OCI-LY1 (cell line): ENCODE measurements around the gene USP25.

ENCODE experiments used
- H2AFZ ChIP-seq: fragments of 200-600 bp; sonication (generic), shearing (Covaris generic); 2 replicates; pipeline ENCODE4 v1.6.0; 2014; ENCODE audit warnings: antibody characterized with exemption, mild to moderate bottlenecking, low read length
- H3F3A ChIP-seq: fragments of 200-600 bp; sonication (generic), shearing (Covaris generic); 2 replicates; pipeline ENCODE4 v1.6.0; 2014; ENCODE audit warnings: mild to moderate bottlenecking, antibody characterized with exemption, low read length, moderate library complexity; ENCODE audit not compliant: insufficient read depth
- H3K27ac ChIP-seq: fragments of 200-600 bp; sonication (generic); 2 replicates; pipeline ENCODE4 v1.5.1; 2014; ENCODE audit warnings: low read length, mixed run types, mild to moderate bottlenecking, low read depth; ENCODE audit not compliant: poor library complexity, severe bottlenecking
- H3K27me3 ChIP-seq: fragments of 200-600 bp; sonication (generic); 2 replicates; pipeline ENCODE4 v1.6.0; 2014; ENCODE audit warnings: antibody characterized with exemption, mild to moderate bottlenecking, low read length, moderate library complexity; ENCODE audit not compliant: insufficient read depth
- H3K36me3 ChIP-seq: fragments of 200-600 bp; sonication (generic); 2 replicates; pipeline ENCODE4 v1.6.1; 2014; ENCODE audit warnings: mild to moderate bottlenecking, antibody characterized with exemption, low read length, moderate library complexity, mixed read lengths; ENCODE audit not compliant: insufficient read depth
- H3K4me1 ChIP-seq: fragments of 200-600 bp; sonication (generic); 2 replicates; pipeline ENCODE4 v1.5.1; 2014; ENCODE audit warnings: mild to moderate bottlenecking, low read length, moderate library complexity; ENCODE audit not compliant: insufficient read depth, severe bottlenecking
- H3K4me2 ChIP-seq: fragments of 200-600 bp; sonication (generic), shearing (Covaris generic); 2 replicates; pipeline ENCODE4 v1.6.1; 2014; ENCODE audit warnings: low read length
- H3K4me3 ChIP-seq: fragments of 200-600 bp; sonication (generic); 2 replicates; pipeline ENCODE4 v1.5.1; 2014; ENCODE audit warnings: low read length, low read depth, mild to moderate bottlenecking, mixed read lengths; ENCODE audit not compliant: poor library complexity, severe bottlenecking
- H3K79me2 ChIP-seq: fragments of 200-600 bp; shearing (Covaris generic); 2 replicates; pipeline ENCODE4 v1.6.1; 2016; ENCODE audit warnings: mixed run types, low read length, mixed read lengths; ENCODE audit not compliant: insufficient read depth
- H3K9ac ChIP-seq: fragments of 200-600 bp; sonication (generic), shearing (Covaris generic); 2 replicates; pipeline ENCODE4 v1.6.1; 2014; ENCODE audit warnings: mild to moderate bottlenecking, low read length, mixed read lengths
- H3K9me2 ChIP-seq: fragments of 200-600 bp; sonication (generic), shearing (Covaris generic); 2 replicates; pipeline ENCODE4 v1.6.1; 2014; ENCODE audit warnings: low read depth, mild to moderate bottlenecking, low read length, mixed read lengths
- H3K9me3 ChIP-seq: fragments of 200-600 bp; shearing (Covaris generic); 2 replicates; pipeline ENCODE4 v1.6.1; 2014; ENCODE audit warnings: low read length, mixed read lengths
- H4K20me1 ChIP-seq: fragments of 200-600 bp; sonication (generic), shearing (Covaris generic); 2 replicates; pipeline ENCODE4 v1.6.0; 2016; ENCODE audit warnings: mild to moderate bottlenecking, low read length; ENCODE audit not compliant: insufficient read depth
- EZH2 ChIP-seq: fragments of 200-600 bp; sonication (generic), shearing (Covaris generic); IDR thresholded peaks from 2 replicates; pipeline ENCODE4 v1.8.0; 2017; ENCODE audit warnings: borderline replicate concordance, mixed run types, mild to moderate bottlenecking, antibody characterized with exemption, low read length, moderate library complexity, mixed read lengths
- TF ChIP-seq, protein P1 (sequence below): fragments of 200-600 bp; sonication (generic), shearing (Covaris generic); IDR thresholded peaks from 2 replicates; pipeline ENCODE4 v1.5.1; 2017; ENCODE audit warnings: mild to moderate bottlenecking, antibody characterized with exemption, low read length, moderate library complexity, mixed read lengths

The USP25 gene

DNA sequence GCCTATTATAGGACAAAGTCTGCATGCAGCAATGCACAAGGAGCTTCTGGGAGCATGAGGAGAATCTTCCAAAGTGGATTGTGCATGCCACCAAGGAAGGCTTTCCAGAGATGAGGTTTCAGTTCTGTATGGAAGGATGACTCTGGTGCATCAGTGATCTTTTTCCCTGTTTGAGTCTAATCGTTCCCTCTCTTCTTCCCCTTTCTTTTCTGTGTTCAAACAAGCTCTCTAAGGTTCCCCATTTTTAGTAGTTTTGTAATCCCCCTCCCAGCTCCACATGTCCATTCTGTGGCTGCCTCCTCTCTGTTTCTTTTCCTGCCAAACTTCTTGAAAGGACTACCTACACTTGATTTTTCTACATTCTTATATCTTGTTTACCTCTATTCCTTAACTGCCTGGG, 43.3 kb upstream of the USP25 start:
- no peak overlapping the region for H3K9ac ChIP-seq
- H3K27me3 ChIP-seq: no peaks in the 10 kb centered on the region
- TF ChIP-seq, protein P1, sequence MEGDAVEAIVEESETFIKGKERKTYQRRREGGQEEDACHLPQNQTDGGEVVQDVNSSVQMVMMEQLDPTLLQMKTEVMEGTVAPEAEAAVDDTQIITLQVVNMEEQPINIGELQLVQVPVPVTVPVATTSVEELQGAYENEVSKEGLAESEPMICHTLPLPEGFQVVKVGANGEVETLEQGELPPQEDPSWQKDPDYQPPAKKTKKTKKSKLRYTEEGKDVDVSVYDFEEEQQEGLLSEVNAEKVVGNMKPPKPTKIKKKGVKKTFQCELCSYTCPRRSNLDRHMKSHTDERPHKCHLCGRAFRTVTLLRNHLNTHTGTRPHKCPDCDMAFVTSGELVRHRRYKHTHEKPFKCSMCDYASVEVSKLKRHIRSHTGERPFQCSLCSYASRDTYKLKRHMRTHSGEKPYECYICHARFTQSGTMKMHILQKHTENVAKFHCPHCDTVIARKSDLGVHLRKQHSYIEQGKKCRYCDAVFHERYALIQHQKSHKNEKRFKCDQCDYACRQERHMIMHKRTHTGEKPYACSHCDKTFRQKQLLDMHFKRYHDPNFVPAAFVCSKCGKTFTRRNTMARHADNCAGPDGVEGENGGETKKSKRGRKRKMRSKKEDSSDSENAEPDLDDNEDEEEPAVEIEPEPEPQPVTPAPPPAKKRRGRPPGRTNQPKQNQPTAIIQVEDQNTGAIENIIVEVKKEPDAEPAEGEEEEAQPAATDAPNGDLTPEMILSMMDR: no peak
- no peak for TF ChIP-seq EZH2
- no peaks in the 10 kb centered on the region for H3K79me2 ChIP-seq
- no peaks in the 10 kb centered on the region for H3K9me3 ChIP-seq
- no peaks in the 10 kb centered on the region for H3F3A ChIP-seq
- no peak overlapping the region for H3K27ac ChIP-seq
- H4K20me1 ChIP-seq: no peaks in the 10 kb centered on the region
- H3K9me2 ChIP-seq: no peaks in the 10 kb centered on the region
- H3K4me3 ChIP-seq: no peak overlapping the region
- H3K36me3 ChIP-seq: no peaks in the 10 kb centered on the region
- no peaks in the 10 kb centered on the region for H3K4me1 ChIP-seq
- no peak overlapping the region for H2AFZ ChIP-seq
- no peak overlapping the region for H3K4me2 ChIP-seq

DNA sequence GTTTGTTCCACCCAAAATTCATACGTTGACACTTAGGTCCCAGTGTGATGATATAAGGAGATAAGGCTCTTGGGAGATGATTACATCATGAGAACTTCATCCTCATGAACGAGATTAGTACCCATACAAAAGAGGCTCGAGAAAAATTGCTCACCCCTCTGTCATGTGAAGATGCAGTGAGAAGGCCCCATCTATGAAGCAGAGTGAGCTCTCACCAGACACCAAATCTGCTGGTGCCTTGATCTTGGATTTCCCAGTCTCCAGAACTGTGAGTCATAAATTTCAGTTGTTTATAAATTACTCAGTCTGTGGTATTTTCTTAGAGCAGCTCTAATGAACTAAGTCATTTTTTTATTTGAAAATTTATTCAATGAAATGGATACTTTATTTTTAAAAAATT, 42.6 kb upstream of the USP25 start:
- Histone ChIP-seq H3K4me1 (no peaks in the 10 kb centered on the region), H3K4me2 (no peak overlapping the region), H3K27me3 (no peaks in the 10 kb centered on the region), H3K9me2 (no peaks in the 10 kb centered on the region), H2AFZ (no peak overlapping the region), H3K79me2 (no peaks in the 10 kb centered on the region), H3K9me3 (no peaks in the 10 kb centered on the region), H4K20me1 (no peaks in the 10 kb centered on the region), H3K27ac (no peak overlapping the region), H3F3A (no peaks in the 10 kb centered on the region), H3K36me3 (no peaks in the 10 kb centered on the region), H3K4me3 (no peak overlapping the region), H3K9ac (no peak overlapping the region)
- TF ChIP-seq, protein P1: no peak
- TF ChIP-seq EZH2: no peak

DNA sequence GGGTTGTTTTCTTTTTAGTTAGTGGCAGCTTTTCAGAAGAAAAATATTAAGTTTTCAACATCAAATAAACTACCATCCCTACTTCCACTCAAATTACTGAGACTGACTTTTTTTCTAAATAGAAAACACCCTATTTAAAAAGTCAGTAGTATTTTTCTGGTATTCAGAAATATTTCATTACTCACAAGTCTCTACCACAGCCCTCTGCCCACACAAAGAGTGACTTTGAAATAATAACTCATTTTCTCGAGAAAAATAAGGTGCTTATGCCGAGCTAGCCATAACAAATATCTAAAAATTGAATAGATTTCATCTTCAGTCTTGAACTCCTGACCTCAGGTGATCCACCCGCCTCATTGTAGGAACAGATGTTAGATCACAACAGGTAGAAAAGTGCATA, 41.8 kb upstream of the USP25 start:
- no peak overlapping the region for H2AFZ ChIP-seq
- no peaks in the 10 kb centered on the region for H3K4me1 ChIP-seq

More for the DNA sequence above, 41.8 kb upstream of the USP25 start:
- no peaks in the 10 kb centered on the region for H3K36me3 ChIP-seq
- H3K9me3 ChIP-seq: no peaks in the 10 kb centered on the region
- no peak overlapping the region for H3K4me2 ChIP-seq
- no peak overlapping the region for H3K4me3 ChIP-seq
- no peak overlapping the region for H3K27ac ChIP-seq
- no peak overlapping the region for H3K9ac ChIP-seq
- no peaks in the 10 kb centered on the region for H3K79me2 ChIP-seq
- no peaks in the 10 kb centered on the region for H3K9me2 ChIP-seq
- no peaks in the 10 kb centered on the region for H3F3A ChIP-seq
- H4K20me1 ChIP-seq: no peaks in the 10 kb centered on the region
- TF ChIP-seq EZH2: no peak
- TF ChIP-seq, protein P1: no peak
- no peaks in the 10 kb centered on the region for H3K27me3 ChIP-seq
